Mucosa of descending colon (tissue), 3 donors: Measurements from ENCODE around the gene SCD5. TPM values are rescaled to one million over a fixed set of nuclear protein-coding genes. Genes with fewer than 3 reads are reported as not detected.

Experiments used
- ATAC-seq: fragments of 200-7000 bp; cut with Tn5 transposase; one replicate; pipeline ENCODE4 v1.9.1; 2020; ENCODE audit warnings: mild to moderate bottlenecking, moderate library complexity
- DNase-seq, 3 donors: peaks; one replicate each; pipeline ENCODE4 v3.0.0-alpha.2; 2020
- H3K36me3 ChIP-seq: fragments of 200-600 bp; one replicate; pipeline ENCODE4 v1.8.0; 2021; ENCODE audit warnings: low read depth, mild to moderate bottlenecking
- H3K4me1 ChIP-seq: fragments of 200-600 bp; one replicate; pipeline ENCODE4 v1.8.0; 2021; ENCODE audit warnings: low read depth, mild to moderate bottlenecking
- H3K4me3 ChIP-seq: fragments of 200-600 bp; one replicate; pipeline ENCODE4 v1.8.0; 2021; ENCODE audit warnings: mild to moderate bottlenecking
- H3K9me3 ChIP-seq: fragments of 200-600 bp; one replicate; pipeline ENCODE4 v1.8.0; 2021; ENCODE audit warnings: mild to moderate bottlenecking
- intact Hi-C, 2 donors: fragments of 100-400 bp; cut with DNase I in 1 of 2; cut with micrococcal nuclease in 1 of 2; formaldehyde crosslinking; loops; one replicate each; pipeline versions ENCODE4 v1.11.0 to v1.11.1; 2022; cut with DNase I, micrococcal nuclease
- total RNA-seq, 3 donors: library from RNA; stranded (reverse); fragmentation: NEBNext Ultra II Directional in 2 of 3; extraction: Animal tissue kit (Norgen Biotek cat#: 25700) in 2 of 3; gene quantifications; one replicate each; pipeline versions ENCODE4 v1.2.1 to v1.2.4, GENCODE V29; 2021 to 2023
- TF ChIP-seq, protein P1 (sequence below): fragments of 200-600 bp; IDR thresholded peaks from one replicate; pipeline ENCODE4 v1.8.0; 2022; ENCODE audit warnings: antibody characterized with exemption, mild to moderate bottlenecking
- donor health status: DM: no; HTN: no; CAD: no; lungs with moderate emphysema.
- donor health status: DM: no; HTN: no; CAD: no.
- donor health status: DM: no; HTN: yes; CAD: no.

SCD5 gene
- total RNA-seq, 3 donors from 2014 or later = 1.5 to 19.9 (median 2.8) TPM

DNA sequence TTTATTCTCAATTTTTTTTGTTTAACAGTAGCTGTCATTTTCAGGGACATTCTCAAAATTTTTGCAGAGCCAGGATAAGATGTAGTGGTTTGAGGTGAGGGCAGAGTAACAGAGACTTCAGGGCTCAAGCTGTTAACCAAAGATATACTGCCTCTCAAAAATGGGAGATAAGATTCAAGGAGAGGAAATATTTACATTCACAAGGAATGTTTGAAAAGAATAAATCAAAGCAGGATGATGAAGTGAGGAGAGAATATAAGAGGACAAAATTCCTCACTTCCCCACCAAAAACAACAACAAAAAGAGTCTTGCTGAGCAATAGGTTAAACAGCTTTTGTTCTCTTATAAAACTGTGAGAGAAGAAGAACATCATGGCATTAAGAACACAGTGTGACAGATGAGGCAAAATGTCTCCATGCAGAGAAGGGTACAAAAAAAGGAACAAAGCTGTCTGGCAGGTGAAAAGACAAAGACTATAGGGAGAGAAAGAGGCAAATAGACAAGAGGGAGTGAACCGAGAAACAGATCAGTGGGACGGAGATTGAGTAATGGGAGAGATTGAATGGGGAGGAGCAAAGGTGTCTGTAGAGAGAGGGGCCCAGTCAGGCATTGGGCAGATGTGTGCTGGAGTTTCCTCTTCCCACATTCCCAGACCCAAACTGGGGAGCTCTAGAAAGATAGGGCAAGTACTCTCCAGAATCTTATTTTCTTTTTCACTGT is 130.7 kb downstream of the SCD5 start:
- Histone ChIP-seq H3K9me3 (no peaks in the 10 kb centered on the region), H3K36me3 (no peaks in the 10 kb centered on the region), H3K4me1 (no peaks in the 10 kb centered on the region), H3K4me3 (no peak overlapping the region)
- intact Hi-C loops = no loop called here
- ATAC-seq (no peak), DNase-seq (no peak)
- TF ChIP-seq, protein P1, sequence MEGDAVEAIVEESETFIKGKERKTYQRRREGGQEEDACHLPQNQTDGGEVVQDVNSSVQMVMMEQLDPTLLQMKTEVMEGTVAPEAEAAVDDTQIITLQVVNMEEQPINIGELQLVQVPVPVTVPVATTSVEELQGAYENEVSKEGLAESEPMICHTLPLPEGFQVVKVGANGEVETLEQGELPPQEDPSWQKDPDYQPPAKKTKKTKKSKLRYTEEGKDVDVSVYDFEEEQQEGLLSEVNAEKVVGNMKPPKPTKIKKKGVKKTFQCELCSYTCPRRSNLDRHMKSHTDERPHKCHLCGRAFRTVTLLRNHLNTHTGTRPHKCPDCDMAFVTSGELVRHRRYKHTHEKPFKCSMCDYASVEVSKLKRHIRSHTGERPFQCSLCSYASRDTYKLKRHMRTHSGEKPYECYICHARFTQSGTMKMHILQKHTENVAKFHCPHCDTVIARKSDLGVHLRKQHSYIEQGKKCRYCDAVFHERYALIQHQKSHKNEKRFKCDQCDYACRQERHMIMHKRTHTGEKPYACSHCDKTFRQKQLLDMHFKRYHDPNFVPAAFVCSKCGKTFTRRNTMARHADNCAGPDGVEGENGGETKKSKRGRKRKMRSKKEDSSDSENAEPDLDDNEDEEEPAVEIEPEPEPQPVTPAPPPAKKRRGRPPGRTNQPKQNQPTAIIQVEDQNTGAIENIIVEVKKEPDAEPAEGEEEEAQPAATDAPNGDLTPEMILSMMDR = no peak

DNA sequence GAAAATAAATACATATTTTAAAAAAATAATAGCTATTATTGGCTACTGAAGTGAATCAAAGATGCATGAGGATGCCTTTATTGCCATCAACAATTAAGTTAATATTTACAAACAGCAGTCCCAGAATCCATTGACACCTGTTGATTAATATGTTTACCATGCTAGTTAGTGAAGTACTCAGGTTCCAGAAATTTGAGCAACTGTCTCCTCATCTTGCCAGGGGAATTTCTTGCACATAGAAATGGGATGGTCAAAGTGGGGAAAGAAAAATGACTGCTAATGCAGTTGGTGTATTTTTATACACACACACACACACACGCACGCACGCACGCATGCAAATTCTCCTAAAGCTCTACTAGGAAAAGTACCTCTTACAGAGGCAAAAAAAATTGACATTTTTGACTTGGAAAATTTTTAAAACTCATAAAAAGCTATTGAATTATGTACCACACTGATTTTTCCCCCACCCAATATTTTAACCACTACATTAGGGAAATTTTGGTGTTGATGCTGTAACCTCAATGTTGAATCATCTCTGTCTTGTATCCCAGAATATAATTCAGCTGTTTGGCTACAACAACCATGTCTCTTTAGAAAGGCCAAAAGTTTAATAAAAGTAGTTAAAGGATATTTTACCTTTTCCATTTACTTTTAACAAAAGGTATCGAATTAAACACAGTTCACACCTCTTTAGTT is 131.5 kb downstream of the SCD5 start:
- intact Hi-C loops = no loop called here

GRCh38 chr4:82661181-82661992 is 137.2 kb downstream of the SCD5 start:
- DNase-seq (no peak), ATAC-seq (no peak)
- Histone ChIP-seq H3K4me3 (no peak overlapping the region), H3K9me3 (no peaks in the 10 kb centered on the region), H3K36me3 (no peaks in the 10 kb centered on the region), H3K4me1 (no peaks in the 10 kb centered on the region)
- TF ChIP-seq, protein P1 = no peak
- intact Hi-C loops = no loop called here

More for the DNA sequence above, 131.5 kb downstream of the SCD5 start:
- Histone ChIP-seq H3K4me3 (no peak overlapping the region), H3K9me3 (no peaks in the 10 kb centered on the region), H3K4me1 (no peaks in the 10 kb centered on the region), H3K36me3 (no peaks in the 10 kb centered on the region)
- ATAC-seq (no peak), DNase-seq (no peak)
- TF ChIP-seq, protein P1 = no peak

- DNase-seq = no peak
- TF ChIP-seq, protein P1 = no peak
Observed at GRCh38 chr4:82652062-82652461, 146.5 kb downstream of the SCD5 start.

DNA sequence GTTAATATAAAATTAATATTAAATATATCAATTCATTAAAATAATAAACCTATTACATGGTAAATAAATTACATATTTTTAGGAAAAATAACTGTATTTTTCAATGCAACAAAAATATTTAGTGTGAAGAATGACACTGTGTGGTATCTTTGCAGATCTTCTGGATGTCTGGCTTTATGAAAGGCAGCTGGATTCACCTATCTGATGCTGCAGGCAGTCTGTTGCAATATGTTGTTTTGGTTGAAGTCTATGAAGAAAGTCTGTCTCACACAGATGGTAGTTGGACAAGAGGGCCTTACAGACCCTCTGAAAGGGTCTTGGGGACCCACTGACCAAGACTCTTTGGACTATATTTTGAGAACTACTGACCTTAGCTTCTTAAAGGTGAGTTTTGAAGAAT is 147.7 kb downstream of the SCD5 start:
- H3K9me3 ChIP-seq = no peaks in the 10 kb centered on the region
- ATAC-seq (no peak), DNase-seq (no peak)
- TF ChIP-seq, protein P1 = no peak
- intact Hi-C loops = no loop called here
- H3K4me3 ChIP-seq = no peak overlapping the region
- H3K4me1 ChIP-seq = no peaks in the 10 kb centered on the region
- H3K36me3 ChIP-seq = no peaks in the 10 kb centered on the region

More at GRCh38 chr4:82652062-82652461, 146.5 kb downstream of the SCD5 start:
- H3K4me3 ChIP-seq = no peak overlapping the region
- no peaks in the 10 kb centered on the region for H3K36me3 ChIP-seq
- H3K4me1 ChIP-seq = no peaks in the 10 kb centered on the region
- intact Hi-C loops = no loop called here
- ATAC-seq = peak; percentile 77
- peaks cover 2% of the 10 kb centered on the region for H3K9me3 ChIP-seq
